Measurements from ENCODE around the gene NDUFS2. TPM values are rescaled to one million over a fixed set of nuclear protein-coding genes. Genes with fewer than 3 reads are reported as not detected.

NDUFS2 gene
- total RNA-seq, 1 donor from 2014 or later: 107 TPM

DNA sequence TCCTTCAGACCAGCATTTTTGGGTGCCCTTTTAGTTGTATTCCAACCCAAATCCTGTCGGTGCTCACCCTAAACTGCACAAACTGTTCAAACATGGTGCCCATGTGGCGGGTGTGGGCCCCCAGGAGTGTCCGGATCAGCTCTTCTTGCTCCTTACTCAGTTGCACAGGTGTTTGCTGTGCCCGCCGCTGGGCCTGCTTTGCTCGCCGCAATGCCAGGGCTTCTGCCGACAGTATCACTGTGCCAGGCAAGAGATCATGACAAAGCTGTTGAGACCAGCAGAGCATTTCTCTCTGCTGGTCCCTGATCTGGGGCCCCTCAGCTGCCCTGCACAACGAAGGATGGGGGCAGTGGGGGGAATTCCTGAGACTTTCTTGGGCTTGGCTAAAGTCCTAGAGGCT is 30.9 kb downstream of the NDUFS2 start:
- intact Hi-C loops (cut with DNase I): no loop called here
- no peak overlapping the region for H3K4me3 ChIP-seq
- H3K36me3 ChIP-seq: peaks cover 12 to 25% of the 10 kb centered on the region in 2 donors
- no peak for DNase-seq (ENCODE audit: low spot score in 2 of 2)
- H3K4me1 ChIP-seq: no peaks in the 10 kb centered on the region
- H3K27me3 ChIP-seq: no peaks in the 10 kb centered on the region
- TF ChIP-seq, protein P1, sequence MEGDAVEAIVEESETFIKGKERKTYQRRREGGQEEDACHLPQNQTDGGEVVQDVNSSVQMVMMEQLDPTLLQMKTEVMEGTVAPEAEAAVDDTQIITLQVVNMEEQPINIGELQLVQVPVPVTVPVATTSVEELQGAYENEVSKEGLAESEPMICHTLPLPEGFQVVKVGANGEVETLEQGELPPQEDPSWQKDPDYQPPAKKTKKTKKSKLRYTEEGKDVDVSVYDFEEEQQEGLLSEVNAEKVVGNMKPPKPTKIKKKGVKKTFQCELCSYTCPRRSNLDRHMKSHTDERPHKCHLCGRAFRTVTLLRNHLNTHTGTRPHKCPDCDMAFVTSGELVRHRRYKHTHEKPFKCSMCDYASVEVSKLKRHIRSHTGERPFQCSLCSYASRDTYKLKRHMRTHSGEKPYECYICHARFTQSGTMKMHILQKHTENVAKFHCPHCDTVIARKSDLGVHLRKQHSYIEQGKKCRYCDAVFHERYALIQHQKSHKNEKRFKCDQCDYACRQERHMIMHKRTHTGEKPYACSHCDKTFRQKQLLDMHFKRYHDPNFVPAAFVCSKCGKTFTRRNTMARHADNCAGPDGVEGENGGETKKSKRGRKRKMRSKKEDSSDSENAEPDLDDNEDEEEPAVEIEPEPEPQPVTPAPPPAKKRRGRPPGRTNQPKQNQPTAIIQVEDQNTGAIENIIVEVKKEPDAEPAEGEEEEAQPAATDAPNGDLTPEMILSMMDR (IDR thresholded peaks at IDR 0.05): no peak
- H3K9me3 ChIP-seq: no peaks in the 10 kb centered on the region
- no peak overlapping the region for H3K27ac ChIP-seq

DNA sequence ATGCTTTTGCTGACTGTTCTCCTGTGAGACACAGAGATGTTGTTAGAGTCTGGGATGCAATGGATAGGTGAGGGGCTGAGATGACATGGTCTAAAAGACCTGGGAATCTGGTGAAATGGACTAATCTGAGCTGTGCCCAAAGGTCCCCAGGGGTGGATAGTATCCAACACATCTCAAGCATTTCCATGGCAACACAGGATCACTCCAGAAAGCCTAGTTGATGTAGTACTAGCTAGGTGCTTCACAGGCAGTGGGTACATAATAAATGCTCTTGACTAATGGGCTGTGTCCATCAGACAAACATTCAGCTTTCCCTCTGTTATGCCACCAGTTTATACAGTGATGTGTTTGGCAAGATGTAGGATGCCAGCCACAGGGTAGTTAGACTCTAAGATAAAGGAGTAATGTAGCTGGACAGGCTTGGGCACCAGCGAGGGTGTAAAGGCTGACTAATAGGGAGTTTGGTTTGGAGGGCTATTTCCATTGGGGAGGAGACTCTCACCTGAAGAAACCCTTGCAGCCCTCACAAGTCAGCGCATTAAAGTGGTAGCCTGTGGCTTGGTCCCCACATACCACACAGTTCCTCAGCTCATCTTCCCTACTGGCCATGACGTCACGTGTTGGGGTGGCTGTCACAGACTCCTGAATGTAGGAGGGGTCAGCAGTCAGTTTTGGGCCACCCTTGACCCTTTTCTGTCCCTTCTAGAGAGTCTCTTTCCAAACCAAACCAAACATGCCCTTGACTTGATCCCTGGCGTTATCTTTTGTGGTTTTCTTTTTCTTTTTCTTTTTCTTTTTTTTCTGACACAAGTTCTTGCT is 34.0 kb downstream of the NDUFS2 start:
- no peaks in the 10 kb centered on the region for H3K4me1 ChIP-seq
- intact Hi-C loops (cut with DNase I): no loop called here
- no peak overlapping the region for H3K4me3 ChIP-seq

DNA sequence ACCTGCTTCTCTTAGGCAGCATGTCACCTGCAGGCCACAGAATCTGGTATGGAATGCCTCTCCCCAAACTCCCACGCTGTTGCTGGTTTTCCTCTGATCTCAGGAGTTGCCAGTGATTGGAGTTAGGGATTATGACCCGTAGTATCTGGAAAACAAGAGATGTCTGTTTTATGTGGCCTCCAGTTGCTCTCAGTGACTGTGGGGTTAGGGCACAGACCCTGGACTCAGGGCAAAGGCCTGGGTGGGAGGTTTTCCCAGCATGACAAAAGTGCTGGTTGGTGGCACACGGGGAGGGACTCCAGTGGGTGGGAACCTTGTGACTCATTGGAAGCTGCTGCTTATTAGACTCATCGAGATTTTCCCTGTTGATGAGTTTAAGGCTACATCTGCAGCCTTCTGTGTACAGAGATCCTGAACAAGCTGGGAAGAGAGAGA is 35.9 kb downstream of the NDUFS2 start, which contains the start of gene NR1I3:
Gene NR1I3 (minus strand): TSS at position 165 of the 435 bp plus-strand sequence. CDS start 1,638 bp downstream, outside the sequence.
- TF ChIP-seq, protein P1 (IDR thresholded peaks at IDR 0.05): no peak

More for the DNA sequence above, 34.0 kb downstream of the NDUFS2 start:
- H3K27ac ChIP-seq: no peak overlapping the region
- TF ChIP-seq, protein P1 (IDR thresholded peaks at IDR 0.05): no peak
- H3K36me3 ChIP-seq: no peaks in the 10 kb centered on the region
- H3K27me3 ChIP-seq: no peaks in the 10 kb centered on the region
- H3K9me3 ChIP-seq: no peaks in the 10 kb centered on the region
- DNase-seq (ENCODE audit: low spot score in 2 of 2): no peak

GRCh38 chr1:161241682-161242081 is 39.5 kb downstream of the NDUFS2 start:
- intact Hi-C loops (cut with DNase I): no loop called here
- no peak for DNase-seq (ENCODE audit: low spot score in 2 of 2)
- TF ChIP-seq, protein P1 (IDR thresholded peaks at IDR 0.05): no peak
- Histone ChIP-seq H3K4me1 (no peaks in the 10 kb centered on the region), H3K36me3 (no peaks in the 10 kb centered on the region), H3K9me3 (no peaks in the 10 kb centered on the region), H3K4me3 (no peak overlapping the region), H3K27me3 (no peaks in the 10 kb centered on the region), H3K27ac (no peak overlapping the region)

More for the DNA sequence above, 35.9 kb downstream of the NDUFS2 start, which contains the start of gene NR1I3:
- Histone ChIP-seq H3K4me1 (no peaks in the 10 kb centered on the region), H3K27me3 (no peaks in the 10 kb centered on the region), H3K27ac (no peak within 1 kb of the TSS), H3K4me3 (no peak within 1 kb of the TSS), H3K36me3 (no peaks in the 10 kb centered on the region), H3K9me3 (no peaks in the 10 kb centered on the region)
- intact Hi-C loops (cut with DNase I): no loop called here
- DNase-seq (ENCODE audit: low spot score in 2 of 2): no peak

DNA sequence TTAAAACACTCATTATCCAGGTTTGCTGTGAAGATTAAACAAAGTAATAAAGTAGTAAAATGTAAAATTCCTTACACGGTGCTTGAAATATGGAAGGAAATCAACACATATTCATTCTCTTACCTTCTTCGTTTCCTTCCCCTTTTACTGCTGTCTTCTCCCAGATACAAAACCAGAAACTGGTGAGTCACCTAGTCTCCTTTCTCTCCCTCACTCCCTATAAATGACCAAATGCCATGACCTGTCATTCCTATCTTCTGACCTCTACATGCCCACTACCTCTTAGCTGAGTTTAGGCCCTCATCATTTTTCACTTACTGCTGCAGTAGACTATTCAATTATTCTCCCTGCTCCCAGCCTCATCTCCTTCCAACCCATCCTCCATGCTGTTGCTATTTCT is 40.1 kb downstream of the NDUFS2 start:
- TF ChIP-seq, protein P1 (IDR thresholded peaks at IDR 0.05): no peak
- Histone ChIP-seq H3K4me1 (no peaks in the 10 kb centered on the region), H3K9me3 (no peaks in the 10 kb centered on the region), H3K27ac (no peak overlapping the region), H3K4me3 (no peak overlapping the region), H3K27me3 (no peaks in the 10 kb centered on the region), H3K36me3 (no peaks in the 10 kb centered on the region)
- DNase-seq (ENCODE audit: low spot score in 2 of 2): no peak
- intact Hi-C loops (cut with DNase I): no loop called here

All from ascending aorta (tissue), 2 donors.